GM21360 (cell line): ENCODE results near the gene RAET1L.
"Not testable (repeated sequence)": the region's sequence is repeated elsewhere in the genome, so short reads cannot be mapped to it uniquely, and the experiment has no call there.

Source experiments
- ATAC-seq: cut with Tn5 transposase; IDR thresholded peaks from one replicate; pipeline ENCODE4 v1.9.1; 2021; ENCODE audit warnings: mild to moderate bottlenecking, moderate library complexity; ENCODE audit not compliant: unreplicated experiment

RAET1L gene

GRCh38 chr6:150044621-150045145 is 19.4 kb upstream of the RAET1L start:
- ATAC-seq, result no peak

GRCh38 chr6:150043501-150044412 is 18.4 kb upstream of the RAET1L start:
- no peak for ATAC-seq

GRCh38 chr6:150043096-150043495 is 17.8 kb upstream of the RAET1L start:
- no peak for ATAC-seq

- no peak for ATAC-seq
These were observed 13.1 kb upstream of the RAET1L start for GRCh38 chr6:150038202-150039062.

GRCh38 chr6:150037526-150038201 is 12.3 kb upstream of the RAET1L start:
- no peak for ATAC-seq

GRCh38 chr6:150036081-150036480 is 10.7 kb upstream of the RAET1L start:
- ATAC-seq, result no peak

- no peak for ATAC-seq
These were observed 8.0 kb upstream of the RAET1L start for GRCh38 chr6:150033207-150033771.

GRCh38 chr6:150032598-150032997 is 7.3 kb upstream of the RAET1L start:
- no peak for ATAC-seq

- ATAC-seq, result no peak
These were observed 5.3 kb upstream of the RAET1L start for GRCh38 chr6:150030611-150031010.

GRCh38 chr6:150029749-150030148 is 4.4 kb upstream of the RAET1L start:
- peak; percentile 73 for ATAC-seq

- no peak for ATAC-seq
These were observed 3.9 kb upstream of the RAET1L start for GRCh38 chr6:150029276-150029675.

GRCh38 chr6:150028799-150029198 is 3.5 kb upstream of the RAET1L start:
- ATAC-seq, result no peak

GRCh38 chr6:150027806-150028565 is 2.7 kb upstream of the RAET1L start:
- no peak for ATAC-seq

- no peak for ATAC-seq
These were observed 1.9 kb upstream of the RAET1L start for GRCh38 chr6:150026976-150027805.

GRCh38 chr6:150024646-150025155 is 631 bp downstream of the RAET1L start:
- no peak for ATAC-seq

- ATAC-seq, result not testable (repeated sequence)
These were observed 1.3 kb downstream of the RAET1L start for GRCh38 chr6:150024021-150024420.

- not testable (repeated sequence) for ATAC-seq
These were observed 3.5 kb downstream of the RAET1L start for GRCh38 chr6:150021870-150022269.

GRCh38 chr6:150018846-150019580 is 6.3 kb downstream of the RAET1L start:
- ATAC-seq, result no peak
